IMR-90 (cell line): Measurements from ENCODE around the gene AP2M1. TPM values are rescaled to one million over a fixed set of nuclear protein-coding genes. Genes with fewer than 3 reads are reported as not detected.

Source experiments
- ATAC-seq: fragments of 200-7000 bp; cut with Tn5 transposase; 2 replicates; pipeline ENCODE4 v1.9.1; 2020; ENCODE audit warnings: low read depth, mild to moderate bottlenecking, moderate library complexity
- BruUV-seq: library from RNA; stranded (reverse); fragments of 400-500 nt; replicated peaks from 2 replicates; lab custom pipeline; 2021; lab: Mats Ljungman, UMichigan
- CTCF ChIA-PET: fragments of 300-600 bp; formaldehyde crosslinking; extraction: SDS; loops from one replicate; lab custom pipeline; 2021; ENCODE audit warnings: antibody characterized with exemption; lab: Yijun Ruan, JAX
- POLR2A ChIA-PET: fragments of 300-600 bp; sonication (Branson Sonifier 250); formaldehyde crosslinking; loops from one replicate; lab custom pipeline; 2022; ENCODE audit warnings: antibody characterized with exemption; ENCODE audit not compliant: unreplicated experiment; lab: Charles Lee
- DNase-seq: peaks from one replicate; pipeline ENCODE4 v3.0.0; 2013
- H2AFZ ChIP-seq: replicated peaks from 2 replicates; pipeline ENCODE3; 2013; ENCODE audit warnings: low read length, mild to moderate bottlenecking; ENCODE audit not compliant: poor library complexity
- H2AK5ac ChIP-seq: 2 replicates; pipeline ENCODE4 v1.6.1; 2013; ENCODE audit warnings: low read depth, low read length, inconsistent platforms
- H2AK9ac ChIP-seq: replicated peaks from 2 replicates; pipeline ENCODE3; 2013; ENCODE audit warnings: mild to moderate bottlenecking, low read depth, low read length, moderate library complexity; ENCODE audit not compliant: poor library complexity
- H2BK120ac ChIP-seq: 2 replicates; pipeline ENCODE4 v1.6.1; 2013; ENCODE audit warnings: low read depth, low read length, inconsistent platforms
- H2BK15ac ChIP-seq: 3 replicates; pipeline ENCODE4 v1.6.1; 2013; ENCODE audit warnings: low read depth, low read length, inconsistent platforms
- H2BK20ac ChIP-seq: 2 replicates; pipeline ENCODE4 v1.6.1; 2013; ENCODE audit warnings: low read depth, mild to moderate bottlenecking, inconsistent platforms, low read length, moderate library complexity
- H2BK5ac ChIP-seq: 2 replicates; pipeline ENCODE4 v1.6.1; 2013; ENCODE audit warnings: mild to moderate bottlenecking, low read depth, low read length, inconsistent platforms; ENCODE audit not compliant: poor library complexity, severe bottlenecking
- H3K14ac ChIP-seq: replicated peaks from 2 replicates; pipeline ENCODE4 v1.6.1; 2013; ENCODE audit warnings: low read depth, low read length, inconsistent platforms
- H3K18ac ChIP-seq: 2 replicates; pipeline ENCODE4 v1.6.1; 2013; ENCODE audit warnings: low read depth, low read length, control low read depth
- H3K23ac ChIP-seq: 2 replicates; pipeline ENCODE4 v1.6.1; 2013; ENCODE audit warnings: low read depth, low read length, inconsistent platforms
- H3K27ac ChIP-seq: 2 replicates; pipeline ENCODE4 v1.5.1; 2013; ENCODE audit warnings: mild to moderate bottlenecking, control low read depth, low read length; ENCODE audit not compliant: insufficient read depth
- H3K27me3 ChIP-seq: 2 replicates; pipeline ENCODE4 v1.6.1; 2013; ENCODE audit warnings: low read length; ENCODE audit not compliant: control insufficient read depth, insufficient read depth
- H3K36me3 ChIP-seq: 2 replicates; pipeline ENCODE4 v1.6.1; 2013; ENCODE audit warnings: low read length, mixed read lengths; ENCODE audit not compliant: control insufficient read depth, insufficient read depth
- H3K4ac ChIP-seq: 2 replicates; pipeline ENCODE4 v1.6.1; 2013; ENCODE audit warnings: low read depth, low read length, inconsistent platforms
- H3K4me1 ChIP-seq: 2 replicates; pipeline ENCODE4 v1.6.1; 2013; ENCODE audit warnings: low read length, mixed read lengths; ENCODE audit not compliant: control insufficient read depth, insufficient read depth
- H3K4me2 ChIP-seq: 2 replicates; pipeline ENCODE4 v1.6.1; 2013; ENCODE audit warnings: low read depth, mild to moderate bottlenecking, control low read depth, low read length, moderate library complexity
- H3K4me3 ChIP-seq: 2 replicates; pipeline ENCODE4 v1.5.1; 2013; ENCODE audit warnings: low read depth, mild to moderate bottlenecking, control low read depth, low read length, moderate library complexity; ENCODE audit not compliant: insufficient read depth
- H3K56ac ChIP-seq: 2 replicates; pipeline ENCODE4 v1.6.1; 2013; ENCODE audit warnings: low read length, inconsistent platforms; ENCODE audit not compliant: insufficient read depth; ENCODE audit errors: extremely low read depth
- H3K79me1 ChIP-seq, 2 experiments: 2 replicates each; pipeline ENCODE4 v1.6.1; 2013; ENCODE audit warnings: low read length in 2 of 2, inconsistent platforms in 1 of 2, low read depth in 1 of 2
- H3K9ac ChIP-seq: 2 replicates; pipeline ENCODE4 v1.6.1; 2013; ENCODE audit warnings: low read depth, low read length, control low read depth
- H3K9me1 ChIP-seq: 2 replicates; pipeline ENCODE4 v1.6.1; 2013; ENCODE audit warnings: low read length, inconsistent platforms; ENCODE audit not compliant: insufficient read depth
- H3K9me3 ChIP-seq: 2 replicates; pipeline ENCODE4 v1.6.1; 2013; ENCODE audit warnings: low read length; ENCODE audit not compliant: control insufficient read depth, insufficient read depth
- H4K20me1 ChIP-seq: 2 replicates; pipeline ENCODE4 v1.6.1; 2013; ENCODE audit warnings: low read length, inconsistent platforms; ENCODE audit not compliant: insufficient read depth
- H4K5ac ChIP-seq: 2 replicates; pipeline ENCODE4 v1.6.1; 2013; ENCODE audit warnings: mild to moderate bottlenecking, low read depth, low read length, control low read depth
- H4K8ac ChIP-seq, 2 experiments: 2 replicates each; pipeline ENCODE4 v1.6.1; 2013; ENCODE audit warnings: low read depth in 2 of 2, low read length in 2 of 2, control low read depth in 1 of 2, inconsistent platforms in 1 of 2
- H4K91ac ChIP-seq: 2 replicates; pipeline ENCODE4 v1.6.1; 2013; ENCODE audit warnings: low read depth, low read length, inconsistent platforms; ENCODE audit not compliant: insufficient read depth
- CEBPB ChIP-seq: IDR thresholded peaks from 2 replicates; pipeline ENCODE4 v1.6.1; 2012; ENCODE audit warnings: low read depth, low read length, improper control_type of control experiment
- FOS ChIP-seq: fragments of 150-350 bp; IDR thresholded peaks from 2 replicates; pipeline ENCODE4 v1.6.1; 2016; ENCODE audit warnings: low read depth, low read length
- MXI1 ChIP-seq: IDR thresholded peaks from 2 replicates; pipeline ENCODE4 v1.6.1; 2012; ENCODE audit warnings: low read depth, mild to moderate bottlenecking, low read length, moderate library complexity, borderline replicate concordance
- NFE2L2 ChIP-seq: fragments of 150-350 bp; IDR thresholded peaks from 2 replicates; pipeline ENCODE4 v1.6.1; 2016; ENCODE audit warnings: low read depth, mild to moderate bottlenecking, low read length
- RFX5 ChIP-seq: IDR thresholded peaks from 2 replicates; pipeline ENCODE4 v1.8.0; 2012; ENCODE audit warnings: low read depth, mild to moderate bottlenecking, low read length, moderate library complexity
- WGBS, 2 experiments: methylation state at CpG; one replicate each; pipeline versions ENCODE4 v1.1.5 to v1.1.7; 2013; ENCODE audit warnings: missing lambda C conversion rate in 2 of 2; ENCODE audit not compliant: insufficient read length in 1 of 2; ENCODE audit errors: extremely low coverage in 2 of 2; 5-methylcytosine and 5-hydroxymethylcytosine counted together
- dilution Hi-C: fragments of 300-500 bp; cut with HindIII; formaldehyde crosslinking; loops from one replicate; pipeline ENCODE4 v1.14.3; 2018; ENCODE audit warnings: low sequenced_read_pairs; ENCODE audit not compliant: unreplicated experiment
- in situ Hi-C: fragments of 300-500 bp; cut with MboI; formaldehyde crosslinking; loops from 3 replicates; pipeline ENCODE4 v1.14.3; 2019; ENCODE audit warnings: low sequenced_read_pairs, inconsistent platforms, mixed read lengths
- intact Hi-C: fragments of 100-400 bp; cut with micrococcal nuclease; formaldehyde crosslinking; loops from 2 replicates; pipeline ENCODE4 v1.10.0; 2022
- polyA plus RNA-seq, 3 experiments: library from polyadenylated mRNA; depleted of rRNA; stranded (reverse); fragments of >200 nt; gene quantifications; 2 replicates each; pipeline ENCODE4 v1.2.3, GENCODE V29; 2012; ENCODE audit warnings: low replicate concordance in 1 of 3
- total RNA-seq: library from RNA; depleted of rRNA; stranded (reverse); fragments of >200 nt; gene quantifications from 2 replicates; pipeline ENCODE4 v1.2.3, GENCODE V29; 2012

Gene AP2M1
- total and polyA plus RNA-seq, 2 of the 4 experiments (the other 2 are of a cell fraction): 876 to 1,065 TPM

DNA sequence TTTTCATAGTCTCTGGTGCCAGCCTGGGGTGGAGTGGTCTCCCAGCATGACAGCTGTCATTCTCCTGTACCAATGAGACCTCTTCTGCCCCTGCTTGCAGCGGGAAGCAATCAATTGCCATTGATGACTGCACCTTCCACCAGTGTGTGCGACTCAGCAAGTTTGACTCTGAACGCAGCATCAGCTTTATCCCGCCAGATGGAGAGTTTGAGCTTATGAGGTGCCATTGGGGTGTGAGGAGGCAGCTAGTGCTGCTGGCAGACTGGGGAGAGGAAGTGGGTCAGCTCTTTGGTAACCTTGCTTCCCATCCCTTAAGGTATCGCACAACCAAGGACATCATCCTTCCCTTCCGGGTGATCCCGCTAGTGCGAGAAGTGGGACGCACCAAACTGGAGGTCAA, 6.9 kb downstream of the AP2M1 start:
- intact Hi-C loops: no loop called here
- H3K9me1 ChIP-seq: peaks cover 15% of the 10 kb centered on the region
- H3K4me1 ChIP-seq: peaks cover 13% of the 10 kb centered on the region
- 90% methylated on average over 2 of the region's 9 CpGs; no CpG with 5 or more reads in 1 of the 2 experiments for WGBS, 2 experiments
- no peak overlapping the region for H2BK20ac ChIP-seq
- H4K8ac ChIP-seq: no peak overlapping the region
- no peak overlapping the region for H3K9ac ChIP-seq
- H3K56ac ChIP-seq: no peak overlapping the region
- H3K4me3 ChIP-seq: no peak overlapping the region
- no peak overlapping the region for H2AK5ac ChIP-seq
- no peak overlapping the region for H2AFZ ChIP-seq
- peaks cover 34 to 66% of the 10 kb centered on the region in 2 experiments for H3K79me1 ChIP-seq
- H3K14ac ChIP-seq: no peak overlapping the region
- ChIA-PET CTCF (no interaction called here), POLR2A (no interaction called here)
- no peak overlapping the region for H3K27ac ChIP-seq
- dilution Hi-C loops: no loop called here
- peaks cover 72% of the 10 kb centered on the region for H3K36me3 ChIP-seq
- DNase-seq: no peak
- H3K4ac ChIP-seq: no peak overlapping the region
- no peak overlapping the region for H3K4me2 ChIP-seq
- no peak overlapping the region for H2BK120ac ChIP-seq
- H3K23ac ChIP-seq: no peak overlapping the region
- peaks cover 52% of the 10 kb centered on the region for H4K20me1 ChIP-seq
- TF ChIP-seq MXI1: no peak
- TF ChIP-seq RFX5: no peak
- no peak for TF ChIP-seq FOS
- no peak for TF ChIP-seq CEBPB
- no peak for TF ChIP-seq NFE2L2
- no peak for ATAC-seq
- no peak overlapping the region for H2BK15ac ChIP-seq
- no peak overlapping the region for H4K5ac ChIP-seq
- H2AK9ac ChIP-seq: no peak overlapping the region
- H3K18ac ChIP-seq: no peak overlapping the region
- no peaks in the 10 kb centered on the region for H3K9me3 ChIP-seq
- no TSS peak for BruUV-seq
- H3K27me3 ChIP-seq: no peaks in the 10 kb centered on the region
- H2BK5ac ChIP-seq: no peak overlapping the region
- no peak overlapping the region for H4K91ac ChIP-seq
- in situ Hi-C loops: no loop called here
